DND-41 (cell line): ENCODE measurements around the gene DGUOK.

Experiments used
- ATAC-seq: fragments of 200-7000 bp; cut with Tn5 transposase; 3 replicates; pipeline ENCODE4 v1.9.1; 2021; ENCODE audit warnings: low read depth; ENCODE audit not compliant: insufficient read depth
- DNase-seq: peaks from one replicate; pipeline ENCODE4 v3.0.0-alpha.2; 2020
- H2AFZ ChIP-seq: 2 replicates; pipeline ENCODE4 v1.6.0; 2012; ENCODE audit warnings: low read depth, low read length
- H3K27ac ChIP-seq: 2 replicates; pipeline ENCODE4 v1.5.1; 2012; ENCODE audit warnings: low read length, inconsistent platforms
- H3K27me3 ChIP-seq: fragments of 200-600 bp; sonication (generic); 2 replicates; pipeline ENCODE4 v1.6.0; 2012; ENCODE audit warnings: low read length, mild to moderate bottlenecking, inconsistent platforms; ENCODE audit not compliant: insufficient read depth, poor library complexity
- H3K36me3 ChIP-seq: 2 replicates; pipeline ENCODE4 v1.5.1; 2012; ENCODE audit warnings: low read length, inconsistent platforms; ENCODE audit not compliant: insufficient read depth
- H3K4me1 ChIP-seq: 2 replicates; pipeline ENCODE4 v1.5.1; 2012; ENCODE audit warnings: mild to moderate bottlenecking, low read length; ENCODE audit not compliant: insufficient read depth
- H3K4me2 ChIP-seq: 2 replicates; pipeline ENCODE4 v1.6.0; 2012; ENCODE audit warnings: mild to moderate bottlenecking, moderate library complexity, low read length, inconsistent platforms; ENCODE audit not compliant: insufficient read depth
- H3K4me3 ChIP-seq, 2 experiments: fragments of 200-600 bp in 1 of 2; shearing (Covaris generic) in 1 of 2; 2 replicates each; pipeline ENCODE4 v1.5.1; 2012 to 2016; ENCODE audit warnings: inconsistent platforms in 2 of 2, low read length in 2 of 2, mild to moderate bottlenecking in 2 of 2, low read depth in 1 of 2, moderate library complexity in 1 of 2
- H3K79me2 ChIP-seq: 2 replicates; pipeline ENCODE4 v1.6.0; 2012; ENCODE audit warnings: low read length, inconsistent platforms; ENCODE audit not compliant: insufficient read depth
- H3K9ac ChIP-seq: 2 replicates; pipeline ENCODE4 v1.6.0; 2012; ENCODE audit warnings: low read depth, mild to moderate bottlenecking, inconsistent platforms, low read length, moderate library complexity
- H3K9me3 ChIP-seq: 2 replicates; pipeline ENCODE4 v1.5.1; 2012; ENCODE audit warnings: low read length, moderate library complexity, mild to moderate bottlenecking, inconsistent platforms; ENCODE audit not compliant: insufficient read depth, severe bottlenecking
- H4K20me1 ChIP-seq: 2 replicates; pipeline ENCODE4 v1.6.0; 2012; ENCODE audit warnings: low read length; ENCODE audit not compliant: insufficient read depth
- EZH2 ChIP-seq: IDR thresholded peaks from 3 replicates; pipeline ENCODE4 v1.6.1; 2012; ENCODE audit warnings: borderline replicate concordance, low read depth, mild to moderate bottlenecking, moderate library complexity, low read length, inconsistent platforms; ENCODE audit not compliant: severe bottlenecking
- TF ChIP-seq, protein P1 (sequence below): IDR thresholded peaks from 2 replicates; pipeline ENCODE4 v1.5.1; 2012; ENCODE audit warnings: borderline replicate concordance, low read length, moderate library complexity, mild to moderate bottlenecking; ENCODE audit not compliant: poor library complexity, severe bottlenecking; ENCODE audit errors: extremely low read depth

The DGUOK gene

GRCh38 chr2:73920577-73921545 is 5.8 kb upstream of the DGUOK start:
- Histone ChIP-seq H2AFZ (no peak overlapping the region), H3K4me1 (peaks cover 2% of the 10 kb centered on the region), H3K9ac (no peak overlapping the region), H3K27me3 (no peaks in the 10 kb centered on the region), H3K27ac (no peak overlapping the region), H3K36me3 (no peaks in the 10 kb centered on the region), H3K79me2 (no peaks in the 10 kb centered on the region), H3K9me3 (no peaks in the 10 kb centered on the region), H3K4me3 (no peak overlapping the region), H3K4me2 (no peak overlapping the region), H4K20me1 (no peaks in the 10 kb centered on the region)
- ATAC-seq: peak; percentile 58; the same call in 2 of the 3 replicates
- peak; percentile 37 for DNase-seq
- TF ChIP-seq, protein P1, sequence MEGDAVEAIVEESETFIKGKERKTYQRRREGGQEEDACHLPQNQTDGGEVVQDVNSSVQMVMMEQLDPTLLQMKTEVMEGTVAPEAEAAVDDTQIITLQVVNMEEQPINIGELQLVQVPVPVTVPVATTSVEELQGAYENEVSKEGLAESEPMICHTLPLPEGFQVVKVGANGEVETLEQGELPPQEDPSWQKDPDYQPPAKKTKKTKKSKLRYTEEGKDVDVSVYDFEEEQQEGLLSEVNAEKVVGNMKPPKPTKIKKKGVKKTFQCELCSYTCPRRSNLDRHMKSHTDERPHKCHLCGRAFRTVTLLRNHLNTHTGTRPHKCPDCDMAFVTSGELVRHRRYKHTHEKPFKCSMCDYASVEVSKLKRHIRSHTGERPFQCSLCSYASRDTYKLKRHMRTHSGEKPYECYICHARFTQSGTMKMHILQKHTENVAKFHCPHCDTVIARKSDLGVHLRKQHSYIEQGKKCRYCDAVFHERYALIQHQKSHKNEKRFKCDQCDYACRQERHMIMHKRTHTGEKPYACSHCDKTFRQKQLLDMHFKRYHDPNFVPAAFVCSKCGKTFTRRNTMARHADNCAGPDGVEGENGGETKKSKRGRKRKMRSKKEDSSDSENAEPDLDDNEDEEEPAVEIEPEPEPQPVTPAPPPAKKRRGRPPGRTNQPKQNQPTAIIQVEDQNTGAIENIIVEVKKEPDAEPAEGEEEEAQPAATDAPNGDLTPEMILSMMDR: peak; percentile 29
- TF ChIP-seq EZH2: no peak

DNA sequence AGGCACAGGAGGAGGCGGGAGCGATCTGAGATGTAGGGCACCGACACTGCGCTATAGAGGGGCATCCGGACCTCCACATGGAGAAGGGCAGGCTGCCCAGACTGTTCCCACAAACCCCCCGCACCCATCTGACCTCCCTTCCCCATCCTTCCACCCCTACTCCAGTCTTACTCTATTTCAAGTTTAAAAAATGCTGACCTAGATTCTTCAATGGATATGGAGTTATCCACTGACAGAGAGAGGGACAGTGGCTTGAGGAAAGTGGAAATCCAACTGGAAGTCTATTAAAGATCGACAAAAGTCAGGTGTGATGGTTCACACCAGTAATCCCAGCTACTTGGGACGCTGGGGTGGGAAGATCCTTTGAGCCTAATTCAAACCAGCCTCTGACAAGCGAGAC is 5.1 kb upstream of the DGUOK start:
- no peaks in the 10 kb centered on the region for H3K27me3 ChIP-seq
- H3K4me3 ChIP-seq: no peak overlapping the region
- H4K20me1 ChIP-seq: no peaks in the 10 kb centered on the region
- DNase-seq: no peak
- TF ChIP-seq, protein P1: no peak
- TF ChIP-seq EZH2: no peak
- ATAC-seq: no peak
- H3K9ac ChIP-seq: no peak overlapping the region
- H3K36me3 ChIP-seq: no peaks in the 10 kb centered on the region
- H3K79me2 ChIP-seq: no peaks in the 10 kb centered on the region
- H2AFZ ChIP-seq: no peak overlapping the region
- no peak overlapping the region for H3K4me2 ChIP-seq
- no peaks in the 10 kb centered on the region for H3K9me3 ChIP-seq
- H3K4me1 ChIP-seq: peaks cover 7% of the 10 kb centered on the region
- H3K27ac ChIP-seq: no peak overlapping the region

DNA sequence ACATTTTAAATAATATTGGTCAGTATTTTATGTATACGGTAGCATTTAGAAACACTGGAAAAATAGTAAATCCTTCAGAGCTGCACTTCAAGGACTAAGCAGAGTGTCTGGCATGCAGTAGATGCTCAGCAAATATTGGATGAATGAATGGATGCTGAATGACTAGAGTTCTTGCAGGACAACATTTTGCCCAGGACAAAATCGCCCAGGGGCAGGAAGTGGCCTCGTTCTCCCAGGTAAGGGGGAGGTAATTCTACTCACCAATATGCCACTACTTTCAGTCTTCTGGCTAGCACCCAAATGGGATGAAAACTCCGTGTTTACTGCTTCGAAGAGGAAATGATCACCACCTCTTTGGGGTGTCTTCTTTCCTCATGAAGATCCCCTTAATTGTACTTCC is 4.0 kb upstream of the DGUOK start:
- H3K79me2 ChIP-seq: peaks cover 10% of the 10 kb centered on the region
- TF ChIP-seq, protein P1: no peak
- TF ChIP-seq EZH2: no peak
- no peak overlapping the region for H2AFZ ChIP-seq
- ATAC-seq: no peak
- H3K4me2 ChIP-seq: no peak overlapping the region
- no peak overlapping the region for H3K27ac ChIP-seq
- no peaks in the 10 kb centered on the region for H4K20me1 ChIP-seq
- no peaks in the 10 kb centered on the region for H3K9me3 ChIP-seq
- no peak overlapping the region for H3K4me3 ChIP-seq
- H3K27me3 ChIP-seq: no peaks in the 10 kb centered on the region
- H3K36me3 ChIP-seq: no peaks in the 10 kb centered on the region
- no peak for DNase-seq
- peaks cover 11% of the 10 kb centered on the region for H3K4me1 ChIP-seq
- H3K9ac ChIP-seq: no peak overlapping the region
